ENCODE results near the gene SYNC.

Gene SYNC

DNA sequence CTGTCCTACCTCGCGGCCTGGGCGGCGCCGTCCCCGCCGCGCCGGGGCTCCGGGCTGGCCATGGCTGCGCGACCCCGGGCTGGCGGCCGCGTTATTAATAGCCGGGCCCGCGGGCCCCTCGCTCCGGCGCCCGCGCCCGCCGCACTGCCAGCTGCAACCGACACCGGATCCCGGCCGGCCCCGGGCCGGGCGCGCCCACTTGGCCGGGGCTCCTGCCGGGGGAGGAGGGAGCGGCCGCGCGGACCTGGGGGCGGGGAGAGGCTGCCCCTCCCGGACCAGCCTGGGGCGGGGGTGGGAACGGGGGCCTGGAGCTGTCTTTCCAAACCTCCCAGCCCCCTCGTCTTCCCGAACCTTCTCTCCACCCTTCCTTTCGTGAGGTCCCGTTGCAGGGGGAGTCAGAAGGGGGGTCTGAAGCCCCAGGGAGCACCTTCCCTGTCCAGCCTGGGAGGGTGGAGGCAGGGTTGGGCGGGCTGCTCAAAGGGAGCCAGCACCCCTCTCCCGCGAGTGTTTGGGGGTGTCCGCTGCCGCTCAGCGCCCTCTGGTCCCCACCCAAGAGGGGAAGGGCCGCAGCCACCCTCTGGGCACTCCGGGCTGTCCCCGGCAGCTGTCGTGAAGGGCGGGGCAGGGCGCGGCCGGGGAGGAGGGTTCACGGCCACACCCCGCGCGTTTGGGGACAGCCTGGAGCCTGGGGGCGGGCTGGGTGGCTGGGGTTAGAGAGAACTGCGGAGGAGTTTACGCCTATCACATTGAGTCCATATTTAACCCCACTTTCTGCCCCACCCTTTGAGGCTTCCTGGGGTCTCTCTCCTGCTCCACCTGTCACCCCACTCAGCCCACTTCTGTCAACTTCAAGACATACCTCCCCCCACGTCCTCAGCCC, at the start of gene SYNC:
Gene SYNC (minus strand): TSS at position 172 of the 880 bp plus-strand sequence. CDS start 110 bp downstream, at position 62.
- no peak for DNase-seq

DNA sequence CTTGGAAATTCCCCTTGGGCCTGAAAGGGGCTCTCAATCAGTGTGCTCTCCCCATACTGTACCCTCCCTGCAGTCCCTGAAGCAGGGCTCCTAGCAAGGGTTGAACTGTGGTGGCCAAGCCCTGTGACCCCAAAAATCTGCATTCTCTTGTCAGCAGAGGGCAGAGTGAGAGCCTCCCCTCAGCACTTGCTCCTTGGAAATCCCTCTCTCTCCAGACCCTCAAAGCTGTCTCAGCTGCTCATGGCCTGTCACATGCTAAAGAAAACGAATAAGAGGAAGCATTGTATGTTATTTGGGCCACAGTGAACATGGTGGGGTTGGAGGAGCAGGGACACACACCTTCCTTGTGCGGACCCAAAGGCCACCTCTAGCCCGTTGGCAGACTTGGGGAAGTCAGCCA, 47.2 kb upstream of the SYNC start:
- DNase-seq, result no peak

DNA sequence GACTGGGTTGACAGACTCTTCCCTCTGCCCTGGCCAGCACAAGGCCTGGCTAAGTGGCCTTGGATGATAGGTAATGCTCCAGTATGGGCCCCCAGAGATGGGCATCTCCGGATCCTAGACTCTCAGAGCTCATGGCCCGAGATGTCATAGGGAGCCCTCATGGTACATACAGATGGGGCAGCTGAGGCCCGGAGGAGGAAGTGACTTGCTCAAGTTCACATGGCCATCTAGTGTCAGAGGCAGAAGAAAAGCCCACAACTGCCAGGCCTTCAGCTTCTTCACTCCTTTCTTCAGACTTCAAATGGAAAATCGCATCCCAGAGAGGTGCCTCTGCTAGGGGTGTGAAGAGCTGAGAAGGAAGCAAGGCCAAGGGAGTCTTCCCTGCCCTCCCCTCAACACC, 46.8 kb upstream of the SYNC start:
- no peak for DNase-seq

DNA sequence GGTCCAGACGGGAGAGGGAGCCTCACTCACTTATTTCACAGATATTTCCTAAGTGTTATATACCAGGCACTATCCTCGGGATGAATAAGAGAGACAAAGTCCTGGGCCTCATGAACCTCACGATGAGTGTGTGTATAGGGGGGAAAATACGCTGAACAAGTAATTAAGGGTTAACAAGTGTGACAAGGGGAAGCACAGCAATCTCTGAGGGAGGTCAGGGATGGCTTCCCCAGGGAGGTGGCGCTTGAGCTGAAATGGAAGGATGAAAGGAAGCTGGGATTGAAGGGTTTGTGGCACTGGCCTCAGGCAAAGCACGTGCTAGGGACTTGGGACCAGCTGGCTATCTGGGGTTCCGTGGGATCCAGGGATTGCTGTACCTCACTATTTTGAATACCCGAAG, 46.4 kb upstream of the SYNC start:
- DNase-seq, result no peak

DNA sequence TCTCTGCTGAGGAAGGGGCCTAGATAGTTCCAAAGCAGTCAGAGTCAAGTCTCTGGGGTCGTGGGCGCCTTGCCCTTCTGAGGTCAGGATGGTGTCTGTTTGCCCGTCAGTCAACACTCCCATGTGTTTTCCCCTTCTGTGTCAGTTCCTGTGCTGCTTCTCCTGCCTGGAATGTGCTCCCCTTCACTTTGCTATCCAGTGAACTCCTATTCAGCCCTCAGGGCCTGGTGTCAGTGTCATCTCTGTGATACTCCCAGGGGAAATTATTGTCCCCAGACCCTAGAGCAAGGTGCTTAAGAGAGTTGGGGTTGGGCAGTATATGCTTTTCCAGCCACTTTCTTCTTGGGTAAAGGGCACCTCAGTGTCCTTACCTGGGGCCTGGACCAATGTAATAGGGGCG, 45.8 kb upstream of the SYNC start:
- no peak for DNase-seq

DNA sequence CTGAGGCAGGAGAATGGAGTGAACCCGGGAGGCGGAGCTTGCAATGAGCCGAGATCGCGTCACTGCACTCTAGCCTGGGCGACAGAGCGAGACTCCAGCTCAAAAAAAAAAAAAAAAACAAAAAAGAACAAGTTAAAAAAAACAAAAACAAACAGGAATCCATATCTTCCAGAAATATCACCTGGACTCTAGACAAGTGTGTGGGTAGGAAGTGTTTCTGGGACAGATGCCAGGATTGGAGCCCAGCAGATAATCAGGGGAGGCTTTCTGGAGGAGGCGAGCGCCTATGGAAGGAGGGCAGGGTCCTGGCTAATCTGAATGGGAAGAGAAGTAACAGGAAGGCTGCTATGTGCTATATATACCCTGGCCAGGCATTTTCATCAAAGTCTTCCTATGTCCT, 43.6 kb upstream of the SYNC start:
- no peak for DNase-seq

DNA sequence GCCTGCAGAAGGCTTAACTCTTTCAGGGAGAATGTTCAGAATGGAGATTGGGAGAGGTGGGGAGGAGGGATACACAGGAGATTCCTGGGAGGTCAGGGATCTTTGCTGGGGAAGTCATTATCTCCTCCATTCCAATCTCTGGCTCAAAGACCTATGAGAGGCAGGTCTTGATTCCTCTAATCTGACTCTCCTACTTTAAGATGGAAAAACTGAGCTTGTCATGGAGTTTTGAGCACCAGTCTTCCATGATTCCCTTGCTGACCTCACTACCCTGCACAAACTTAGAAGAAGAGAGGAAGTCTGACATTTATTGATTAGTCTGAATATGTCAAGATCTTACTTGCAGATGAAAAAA, 41.5 kb upstream of the SYNC start:
- no peak for DNase-seq

DNA sequence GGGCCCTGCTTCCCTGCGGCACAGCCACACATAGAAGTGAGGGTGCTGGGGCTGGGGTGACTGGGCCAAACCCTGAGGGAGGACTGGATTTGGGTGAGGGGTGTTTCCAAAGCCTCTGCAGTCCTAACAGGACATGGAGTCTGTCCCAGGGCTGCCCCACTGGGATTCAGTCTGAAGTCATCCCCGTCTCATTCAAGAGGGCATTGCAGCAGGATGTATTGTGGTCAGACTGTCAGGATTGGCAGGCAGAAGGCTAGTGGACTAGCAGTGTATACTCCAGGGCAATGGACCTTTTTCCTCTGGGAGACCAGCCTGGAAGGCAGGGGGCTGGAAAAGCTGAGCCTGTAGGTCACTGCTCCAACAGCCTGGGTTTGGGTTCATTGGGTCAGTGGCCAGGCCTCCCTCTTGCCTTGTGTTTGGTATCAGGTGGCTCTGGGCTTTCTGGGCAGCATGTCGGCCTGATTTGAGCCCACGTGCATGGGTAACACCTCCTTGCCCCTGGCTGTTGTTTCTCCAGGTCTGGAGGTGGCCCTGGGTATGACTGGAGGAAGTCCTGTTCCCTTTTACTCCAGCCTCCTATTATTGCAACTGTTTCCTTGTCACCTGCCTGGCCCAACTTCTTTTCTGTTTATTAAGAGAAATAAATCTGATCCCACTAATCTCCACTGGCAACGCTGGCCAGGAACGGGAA, 41.0 kb upstream of the SYNC start:
- DNase-seq, result no peak

DNA sequence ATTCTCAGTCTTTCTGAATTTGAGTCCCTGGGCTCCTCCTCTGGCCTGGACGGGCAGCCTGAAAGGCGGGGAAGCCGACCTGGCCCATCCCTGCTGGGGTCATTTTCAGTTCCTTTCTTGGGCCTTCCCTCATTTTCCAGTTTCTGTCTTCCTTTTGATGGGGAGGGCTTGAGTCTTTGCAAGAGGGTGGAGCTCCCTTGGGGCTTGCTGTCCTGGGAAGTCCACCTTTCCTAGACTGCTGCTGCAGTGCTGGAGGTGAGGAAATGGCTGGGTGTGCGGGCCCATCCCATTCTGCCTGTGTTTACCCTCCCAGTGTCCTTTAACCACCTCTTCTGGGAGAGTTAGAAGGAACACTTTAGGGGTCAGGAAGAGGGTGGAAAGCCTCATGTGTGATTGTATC, 40.4 kb upstream of the SYNC start:
- DNase-seq, result no peak

DNA sequence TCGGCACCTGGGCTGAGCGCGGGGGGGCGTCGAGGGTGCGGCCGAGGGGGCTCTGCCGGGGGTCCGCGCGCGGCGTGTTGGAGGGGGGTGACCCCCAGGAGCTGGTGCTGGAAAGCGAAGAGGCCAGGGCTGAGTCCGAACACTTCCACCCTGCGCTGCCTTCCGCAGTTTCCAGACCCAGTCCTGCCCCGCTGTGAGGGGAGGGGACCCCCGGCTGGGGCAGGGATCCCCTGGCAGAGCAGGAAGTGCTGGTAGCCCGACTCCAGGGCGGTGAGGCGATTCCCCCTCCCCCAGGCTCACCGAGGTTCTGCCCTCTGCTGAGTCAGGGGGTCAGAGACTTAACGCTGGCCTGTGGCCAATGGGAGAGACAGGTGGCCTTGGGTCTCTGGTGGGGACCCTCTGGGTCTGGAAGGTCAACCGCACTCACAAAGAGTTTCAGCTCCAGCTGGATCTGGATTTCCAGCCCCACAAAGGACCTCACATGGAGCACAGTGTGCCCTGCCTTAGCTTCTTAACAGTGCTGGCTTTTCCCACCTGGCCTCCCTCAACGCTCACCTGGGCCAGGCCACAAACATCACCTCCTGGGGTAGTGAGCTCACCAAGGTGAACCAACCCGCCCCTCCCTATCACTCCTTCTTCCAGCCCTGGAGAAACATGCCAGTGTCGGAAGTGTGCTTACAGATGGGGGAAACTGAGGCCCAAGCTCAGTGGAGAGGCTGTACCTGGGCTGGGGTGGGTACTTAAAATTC, 39.8 kb upstream of the SYNC start:
- no peak for DNase-seq

DNA sequence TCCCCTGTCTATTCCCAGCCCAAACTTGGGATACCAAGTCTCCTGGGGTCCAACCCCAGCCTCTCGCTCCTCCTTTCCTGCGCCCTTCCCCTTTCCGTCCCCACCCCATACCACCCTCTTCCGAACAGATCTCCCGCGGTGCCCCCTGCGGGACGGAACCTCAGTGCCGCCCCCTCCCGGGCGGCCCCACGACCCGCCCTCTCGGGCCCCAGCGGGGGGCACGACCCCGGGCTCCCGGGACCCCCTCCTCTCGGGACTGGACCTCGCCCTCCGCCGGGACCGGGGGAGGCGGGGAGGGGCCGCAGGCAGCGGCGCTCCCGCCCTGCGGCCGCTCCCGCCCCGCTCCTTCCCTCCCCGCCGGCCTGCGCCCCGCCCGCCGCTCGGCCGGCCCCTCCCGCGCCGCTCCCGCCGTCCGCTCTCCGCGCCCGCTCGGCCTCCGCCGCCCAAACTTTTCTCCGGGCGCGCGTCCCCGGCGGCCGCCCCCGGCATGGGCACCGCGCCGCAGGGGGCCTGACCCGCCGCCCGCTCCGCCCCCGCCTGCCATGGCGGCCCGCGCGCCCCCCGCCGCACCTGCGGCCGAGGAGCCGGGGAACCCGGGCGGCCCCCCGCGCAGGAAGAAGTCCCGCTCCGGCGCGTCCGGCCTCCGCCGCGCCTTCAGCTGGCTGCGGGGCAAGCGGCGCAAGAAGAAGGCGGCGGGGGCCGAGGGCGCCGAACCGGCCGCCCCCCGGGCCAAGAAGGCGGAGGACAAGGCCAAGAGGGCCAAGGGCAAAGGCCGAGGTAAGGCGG, 39.0 kb upstream of the SYNC start:
- no peak for DNase-seq

DNA sequence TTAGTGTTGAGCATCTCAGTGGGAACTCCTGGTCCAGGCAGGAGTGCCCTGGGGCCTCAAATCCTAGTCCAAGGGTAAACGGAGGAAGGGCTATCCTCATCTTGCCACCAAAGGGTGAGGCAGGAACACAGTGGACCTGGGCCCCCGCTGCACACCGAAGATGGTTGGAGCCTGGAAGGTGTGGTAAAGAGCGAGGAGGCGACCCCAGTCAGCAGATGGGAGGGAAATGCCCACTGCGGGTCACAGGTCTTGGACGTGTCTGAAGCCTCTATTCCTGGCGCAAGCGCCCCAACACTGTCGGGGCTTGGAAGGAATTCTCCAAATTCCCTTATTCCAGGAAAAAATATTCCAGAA, 38.5 kb upstream of the SYNC start:
- no peak for DNase-seq

DNA sequence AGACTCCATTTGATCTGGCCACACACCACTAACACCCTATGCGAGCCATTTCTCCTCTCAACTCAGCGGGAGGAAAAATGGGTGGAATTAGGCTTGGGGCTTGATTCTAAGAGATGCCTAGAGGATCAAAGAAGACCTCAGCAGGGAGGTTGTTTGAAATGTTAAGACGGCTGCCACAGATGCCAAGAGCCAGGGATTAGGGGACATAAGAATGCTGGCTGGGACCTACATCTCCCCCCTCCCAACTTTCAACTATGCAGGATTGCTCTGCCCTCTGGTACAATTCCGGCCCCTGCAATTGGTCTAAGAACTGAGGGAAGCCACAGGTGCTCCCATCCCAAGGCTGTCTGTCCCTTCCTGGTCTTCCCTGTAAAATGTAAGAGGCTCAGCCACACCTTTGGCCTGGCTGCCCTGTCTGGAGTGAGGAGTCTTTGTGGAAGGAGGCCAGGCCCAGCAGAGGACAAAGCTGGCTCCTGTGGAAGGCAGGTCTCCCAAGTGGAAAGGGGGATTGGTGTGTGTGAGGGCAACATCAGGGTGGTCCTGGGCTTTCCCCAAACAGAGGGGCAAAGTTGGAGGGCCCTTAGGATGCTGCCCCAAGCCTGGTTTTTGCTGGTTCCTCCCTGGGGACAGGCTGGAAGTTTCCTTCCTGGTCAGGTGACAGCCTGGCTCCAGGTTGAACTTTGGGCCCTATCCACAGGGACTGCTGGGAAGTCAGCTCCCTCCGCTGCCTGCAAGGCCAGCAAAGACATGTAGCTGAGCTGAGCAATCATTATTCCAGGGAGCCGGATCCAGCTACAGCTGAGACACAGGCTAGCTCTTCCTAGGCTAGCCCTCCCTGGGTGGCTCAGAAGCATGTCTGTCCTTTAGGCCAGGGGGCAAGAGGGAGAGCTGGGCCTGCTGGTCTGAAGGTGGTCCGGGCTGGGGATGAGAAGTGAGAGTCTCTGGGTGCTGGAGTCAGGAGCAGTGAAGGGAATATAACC, 34.5 kb upstream of the SYNC start:
- DNase-seq, result no peak

DNA sequence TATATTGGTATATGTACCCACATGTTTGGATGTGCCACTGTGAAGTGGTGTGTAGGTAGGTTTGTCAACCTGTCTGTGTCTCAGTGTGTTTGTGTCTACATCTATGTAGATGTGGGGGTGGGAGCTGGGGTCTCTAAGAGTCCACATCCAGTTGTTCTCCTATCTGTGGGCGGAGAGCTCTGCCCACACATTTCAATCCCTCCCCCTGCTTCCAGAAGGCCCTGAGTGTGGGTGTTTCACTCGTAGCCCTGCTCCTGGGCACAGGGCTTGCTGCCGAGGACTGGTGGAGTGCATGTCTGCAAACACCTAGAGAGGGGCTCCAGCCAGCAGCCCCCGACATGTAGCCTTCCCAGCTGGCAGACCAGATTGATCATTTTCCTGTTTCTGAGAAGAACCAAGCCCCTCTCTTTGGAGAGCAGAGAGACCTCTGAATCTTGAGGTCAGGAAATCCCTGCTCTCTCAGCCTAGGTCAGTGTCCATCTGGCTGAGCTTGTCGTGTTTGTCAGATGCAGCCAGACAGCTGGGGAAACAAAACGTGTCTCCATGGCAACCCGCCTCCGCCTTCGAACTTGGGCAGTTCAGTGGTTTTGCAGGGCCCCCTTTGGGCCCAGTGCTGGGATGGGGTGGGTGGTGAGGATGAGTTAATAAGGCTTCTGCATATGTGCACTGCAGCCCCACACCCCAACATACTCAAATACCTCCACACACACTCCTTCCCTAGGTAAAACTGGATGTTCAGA, 31.2 kb upstream of the SYNC start:
- no peak for DNase-seq

DNA sequence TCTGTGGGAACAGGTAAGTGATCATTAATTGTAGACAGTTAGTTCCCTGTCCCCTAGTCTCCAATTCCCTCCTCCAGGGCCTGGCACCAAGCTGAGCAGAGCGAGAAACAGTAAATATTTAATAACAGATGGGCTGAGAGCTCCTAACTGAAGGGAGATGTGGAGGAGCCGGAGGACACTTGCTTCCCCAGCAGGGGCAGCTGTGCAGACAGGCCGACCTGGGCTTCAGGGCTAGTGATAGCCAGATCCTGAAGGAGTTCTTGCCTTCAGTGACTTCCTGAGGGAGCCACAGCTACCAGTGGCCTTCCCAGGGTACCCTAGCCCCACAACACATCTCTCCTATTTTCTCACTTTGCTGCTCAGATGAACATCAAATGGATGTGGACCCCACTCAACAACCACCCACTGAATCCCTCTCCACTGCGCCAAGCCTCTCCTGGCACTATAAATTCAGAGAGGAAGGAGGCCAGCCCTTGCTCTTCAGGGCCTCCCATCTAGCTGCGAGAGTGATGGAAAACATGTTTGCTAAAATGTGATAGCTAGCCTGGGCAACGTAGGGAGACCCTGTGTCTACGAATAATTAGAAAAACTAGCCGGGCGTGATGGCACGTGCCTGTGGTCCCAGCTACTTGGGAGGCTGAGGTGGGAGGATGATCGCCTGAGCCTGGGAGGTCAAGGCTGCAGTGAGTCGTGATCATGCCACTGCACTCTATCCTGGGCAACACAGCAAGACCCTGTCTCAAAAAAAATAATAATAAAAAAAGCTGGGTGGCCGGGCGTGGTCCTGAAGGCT, 26.9 kb upstream of the SYNC start:
- DNase-seq, result no peak

DNA sequence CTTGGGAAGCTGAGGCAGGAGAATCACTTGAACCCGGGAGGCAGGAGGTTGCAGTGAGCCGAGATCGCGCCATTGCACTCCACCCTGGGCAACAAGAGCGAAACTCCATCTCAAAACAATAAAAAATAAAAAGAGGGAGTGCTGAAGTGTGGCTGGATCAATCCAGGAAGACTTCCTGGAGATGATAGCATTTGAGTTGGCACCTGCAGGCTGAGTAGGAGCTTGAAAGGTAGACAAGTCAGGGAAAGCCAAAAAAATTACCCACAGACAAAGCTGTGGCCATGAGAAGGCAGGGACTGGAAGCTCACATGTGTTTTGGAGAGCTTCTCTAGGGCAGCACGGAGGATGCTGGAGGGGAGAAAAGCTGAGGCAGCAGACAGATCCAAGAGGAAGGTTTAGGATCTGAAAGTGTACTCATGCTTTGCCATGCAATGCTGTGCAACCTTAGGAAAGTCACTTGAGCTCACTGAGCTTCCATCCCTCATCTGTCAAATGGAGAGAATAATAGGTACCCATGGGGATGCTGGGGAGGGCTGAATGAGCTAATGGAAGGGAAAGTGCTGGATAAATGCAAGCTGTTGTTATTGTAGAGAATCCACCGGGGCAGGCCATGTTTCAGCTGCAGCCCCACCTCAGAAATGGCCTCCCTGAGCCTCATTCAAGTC, 26.0 kb upstream of the SYNC start:
- no peak for DNase-seq

DNA sequence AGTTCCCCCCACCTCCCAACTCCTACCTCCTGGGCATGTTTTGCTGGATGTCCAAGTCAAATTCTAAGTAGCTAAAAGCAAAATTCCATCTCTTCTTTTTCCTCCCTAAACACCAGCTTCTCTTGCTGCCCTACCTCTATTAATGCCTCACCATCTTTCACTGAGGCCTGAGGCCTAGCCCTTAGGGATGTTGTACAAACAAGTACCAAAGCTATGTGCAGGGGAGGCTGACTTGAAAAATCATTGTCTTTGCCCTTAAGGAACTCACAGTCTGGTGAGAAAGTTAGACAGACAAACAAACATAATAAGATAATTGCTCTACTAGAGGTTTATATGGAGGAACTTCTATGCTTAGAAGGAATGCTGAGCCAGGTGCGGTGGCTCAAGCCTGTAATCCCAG, 25.3 kb upstream of the SYNC start:
- no peak for DNase-seq

DNA sequence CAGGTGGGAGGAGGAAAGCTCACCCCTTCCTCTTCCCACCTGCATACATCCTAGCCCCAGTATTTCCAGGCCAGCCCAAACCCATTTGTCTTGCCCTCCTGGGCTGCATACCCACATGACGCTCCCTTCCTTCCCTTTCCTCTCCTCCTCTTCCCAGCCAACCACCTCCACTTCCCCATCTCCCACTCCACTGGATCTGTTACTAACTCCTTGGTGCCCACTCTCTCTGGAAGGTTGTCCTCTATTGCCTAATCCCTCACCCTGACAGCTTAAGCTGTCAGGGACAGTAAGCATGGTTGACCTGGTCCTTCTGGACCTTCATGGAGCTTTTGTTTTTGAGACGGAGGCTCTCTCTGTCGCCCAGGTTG, 23.0 kb upstream of the SYNC start:
- DNase-seq, result no peak

DNA sequence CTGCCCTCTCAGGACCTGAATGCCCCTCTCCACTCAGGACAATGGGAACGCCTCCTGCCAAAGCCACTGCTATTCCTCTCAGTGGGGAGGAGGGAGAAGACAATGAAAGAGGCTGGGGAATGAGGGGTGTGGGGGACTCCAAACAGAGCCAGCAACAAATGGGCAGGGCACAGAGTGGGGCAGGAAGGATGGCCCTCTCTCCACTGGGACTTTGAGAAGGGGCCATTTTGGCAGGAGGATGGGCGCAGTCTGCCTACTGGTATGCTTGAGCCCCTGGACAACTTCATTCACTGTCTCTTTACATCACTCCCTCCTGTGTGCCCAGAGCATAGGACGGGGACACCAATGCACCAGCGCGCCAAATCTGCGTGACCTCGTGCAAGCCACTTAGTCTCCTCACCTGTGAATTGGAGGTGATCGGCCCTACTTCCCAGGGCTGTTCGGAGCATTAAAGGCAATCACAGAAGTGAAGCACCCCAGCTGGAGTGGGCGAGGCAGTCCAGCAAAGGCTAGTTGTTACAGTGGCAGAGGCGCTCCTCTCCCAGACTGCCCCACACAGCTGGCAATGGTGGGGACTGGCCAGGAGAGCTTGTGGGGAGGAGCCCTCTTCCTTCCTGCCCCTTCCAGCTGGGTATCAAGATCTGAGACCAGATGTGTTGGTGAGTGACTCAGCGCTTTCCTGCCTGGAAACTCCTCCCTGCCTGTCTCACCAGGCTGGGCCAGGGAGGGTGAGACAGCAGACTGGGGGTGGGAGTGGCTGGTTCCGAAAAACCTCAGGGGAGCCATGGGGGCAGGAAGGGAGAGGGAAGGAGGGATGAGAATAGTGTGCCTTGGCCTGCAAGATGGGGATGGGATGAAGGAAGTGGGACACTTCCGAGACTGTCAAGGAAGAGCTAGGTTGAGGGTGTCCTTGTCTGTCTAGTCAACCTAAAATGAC, 22.4 kb upstream of the SYNC start:
- peak; percentile 63 for DNase-seq
